ENCODE results near the gene ALS2CL.

ALS2CL gene

GRCh38 chr3:46716461-46717441 lies 23.3 kb upstream of the ALS2CL start:
- DNase-seq (ENCODE audit: extremely low read depth in 1 of 2, low read depth in 1 of 2), result no peak

GRCh38 chr3:46715507-46716175 lies 22.2 kb upstream of the ALS2CL start:
- no peak for DNase-seq (ENCODE audit: extremely low read depth in 1 of 2, low read depth in 1 of 2)

- DNase-seq (ENCODE audit: extremely low read depth in 1 of 2, low read depth in 1 of 2), result no peak
These were observed 21.4 kb upstream of the ALS2CL start for GRCh38 chr3:46714728-46715506.

GRCh38 chr3:46713898-46714552 lies 20.5 kb upstream of the ALS2CL start:
- no peak for DNase-seq (ENCODE audit: extremely low read depth in 1 of 2, low read depth in 1 of 2)

- DNase-seq (ENCODE audit: extremely low read depth in 1 of 2, low read depth in 1 of 2), result no peak
These were observed 19.8 kb upstream of the ALS2CL start for GRCh38 chr3:46713050-46713897.

GRCh38 chr3:46712191-46713049 lies 18.9 kb upstream of the ALS2CL start:
- DNase-seq (ENCODE audit: extremely low read depth in 1 of 2, low read depth in 1 of 2), result no peak

GRCh38 chr3:46711760-46712159 lies 18.3 kb upstream of the ALS2CL start:
- DNase-seq (ENCODE audit: extremely low read depth in 1 of 2, low read depth in 1 of 2), result no peak

GRCh38 chr3:46711305-46711704 lies 17.8 kb upstream of the ALS2CL start:
- DNase-seq (ENCODE audit: extremely low read depth in 1 of 2, low read depth in 1 of 2), result no peak

GRCh38 chr3:46710671-46711295 lies 17.3 kb upstream of the ALS2CL start:
- DNase-seq (ENCODE audit: extremely low read depth in 1 of 2, low read depth in 1 of 2), result no peak

- DNase-seq (ENCODE audit: extremely low read depth in 1 of 2, low read depth in 1 of 2), result no peak
These were observed 16.8 kb upstream of the ALS2CL start for GRCh38 chr3:46710229-46710628.

GRCh38 chr3:46709721-46710120 lies 16.2 kb upstream of the ALS2CL start:
- no peak for DNase-seq (ENCODE audit: extremely low read depth in 1 of 2, low read depth in 1 of 2)

- DNase-seq (ENCODE audit: extremely low read depth in 1 of 2, low read depth in 1 of 2), result no peak
These were observed 15.7 kb upstream of the ALS2CL start for GRCh38 chr3:46709157-46709654.

- DNase-seq (ENCODE audit: extremely low read depth in 1 of 2, low read depth in 1 of 2), result no peak
These were observed 15.1 kb upstream of the ALS2CL start for GRCh38 chr3:46708401-46709156.

- DNase-seq (ENCODE audit: extremely low read depth in 1 of 2, low read depth in 1 of 2), result no peak
These were observed 14.1 kb upstream of the ALS2CL start for GRCh38 chr3:46707601-46708011.

- no peak for DNase-seq (ENCODE audit: extremely low read depth in 1 of 2, low read depth in 1 of 2)
These were observed 13.5 kb upstream of the ALS2CL start for GRCh38 chr3:46706771-46707582.

- no peak for DNase-seq (ENCODE audit: extremely low read depth in 1 of 2, low read depth in 1 of 2)
These were observed 12.5 kb upstream of the ALS2CL start for GRCh38 chr3:46705751-46706552.
